GM12878 (cell line): ENCODE measurements around the gene THUMPD2. TPM values are rescaled to one million over a fixed set of nuclear protein-coding genes. Genes with fewer than 3 reads are reported as not detected.

Experiments
- ATAC-seq: fragments of 200-7000 bp; cut with Tn5 transposase; 3 replicates; pipeline ENCODE4 v1.9.1; 2020; ENCODE audit warnings: mild to moderate bottlenecking, moderate library complexity
- BruUV-seq: library from RNA; stranded (reverse); fragments of 400-500 nt; replicated peaks from 2 replicates; lab custom pipeline; 2021; lab: Mats Ljungman, UMichigan
- CTCF ChIA-PET: fragments of 300-600 bp; sonication (Branson Sonifier 250); formaldehyde crosslinking; extraction: SDS; loops from one replicate; lab custom pipeline; 2021; ENCODE audit warnings: inconsistent platforms; lab: Yijun Ruan, JAX
- POLR2A ChIA-PET: fragments of 350-600 bp; formaldehyde crosslinking; extraction: SDS; loops from one replicate; lab custom pipeline; 2021; ENCODE audit warnings: inconsistent platforms; lab: Charles Lee
- RAD21 ChIA-PET: fragments of 300-600 bp; sonication (Branson Sonifier 250); formaldehyde crosslinking; loops from one replicate; lab custom pipeline; 2023; ENCODE audit warnings: antibody characterized with exemption; ENCODE audit not compliant: unreplicated experiment; lab: Charles Lee
- SMC1A ChIA-PET: fragments of 300-600 bp; sonication (Branson Sonifier 250); formaldehyde crosslinking; loops from one replicate; lab custom pipeline; 2023; ENCODE audit not compliant: unreplicated experiment, uncharacterized antibody; lab: Charles Lee
- DNase-seq: peaks from one replicate; pipeline ENCODE4 v3.0.0-alpha.2; 2011; ENCODE audit warnings: low read depth, low spot score
- FAIRE-seq: peaks from 3 replicates; lab custom pipeline; 2011; peaks lifted over from hg19 to GRCh38; lab: Jason Lieb, UNC
- H2AFZ ChIP-seq: 2 replicates; pipeline ENCODE4 v1.6.0; 2011; ENCODE audit warnings: low read depth, low read length, control low read depth; ENCODE audit not compliant: control insufficient read depth
- H3K27ac ChIP-seq: 2 replicates; pipeline ENCODE4 v1.5.1; 2011; ENCODE audit warnings: control low read depth; ENCODE audit not compliant: control insufficient read depth, insufficient read depth
- H3K27me3 ChIP-seq, 2 experiments: replicated peaks in 1 of 2; 2 replicates each; pipeline versions ENCODE4 v1.6.0 to v1.6.1; 2011; ENCODE audit warnings: low read length in 1 of 2; ENCODE audit not compliant: control insufficient read depth in 2 of 2, insufficient read depth in 2 of 2
- H3K36me3 ChIP-seq, 2 experiments: 2 replicates each; pipeline ENCODE4 v1.5.1; 2011; ENCODE audit warnings: low read length in 1 of 2; ENCODE audit not compliant: control insufficient read depth in 2 of 2, insufficient read depth in 2 of 2
- H3K4me1 ChIP-seq: 2 replicates; pipeline ENCODE4 v1.6.1; 2011; ENCODE audit warnings: mild to moderate bottlenecking, low read length, moderate library complexity, mixed read lengths; ENCODE audit not compliant: control insufficient read depth, insufficient read depth
- H3K4me2 ChIP-seq: 2 replicates; pipeline ENCODE4 v1.6.0; 2011; ENCODE audit warnings: control low read depth; ENCODE audit not compliant: control insufficient read depth, insufficient read depth
- H3K4me3 ChIP-seq: fragments of 200-600 bp; sonication (generic); 2 replicates; pipeline ENCODE4 v1.5.1; 2016
- H3K79me2 ChIP-seq: 2 replicates; pipeline ENCODE4 v1.6.0; 2011; ENCODE audit warnings: low read length; ENCODE audit not compliant: control insufficient read depth, insufficient read depth
- H3K9ac ChIP-seq: 2 replicates; pipeline ENCODE4 v1.8.0; 2011; ENCODE audit warnings: low read length, control low read depth, mixed read lengths; ENCODE audit not compliant: control insufficient read depth, insufficient read depth
- H3K9me3 ChIP-seq: replicated peaks from 3 replicates; pipeline ENCODE4 v1.5.1; 2011; ENCODE audit warnings: mild to moderate bottlenecking, low read length; ENCODE audit not compliant: control insufficient read depth, insufficient read depth
- H4K20me1 ChIP-seq: 2 replicates; pipeline ENCODE4 v1.6.0; 2011; ENCODE audit not compliant: control insufficient read depth, insufficient read depth
- ETV6 ChIP-seq, 2 experiments: fragments of 450-650 bp in 1 of 2; IDR thresholded peaks in 1 of 2; conservative IDR thresholded peaks in 1 of 2; 2 replicates each; pipeline ENCODE4 v1.6.1; 2014; ENCODE audit warnings: antibody characterized with exemption in 1 of 2, borderline replicate concordance in 1 of 2, low read depth in 1 of 2, mild to moderate bottlenecking in 1 of 2, moderate library complexity in 1 of 2
- FOXM1 ChIP-seq: IDR thresholded peaks from 2 replicates; pipeline ENCODE4 v1.6.1; 2012; ENCODE audit warnings: low read depth, mild to moderate bottlenecking, inconsistent platforms, low read length, moderate library complexity
- MXI1 ChIP-seq: fragments of 150-350 bp; IDR thresholded peaks from 2 replicates; pipeline ENCODE4 v1.6.1; 2011; ENCODE audit warnings: low read depth, mild to moderate bottlenecking, inconsistent platforms, low read length, improper control_type of control experiment
- MYB ChIP-seq: fragments of 150-350 bp; IDR thresholded peaks from 2 replicates; pipeline ENCODE4 v1.6.1; 2014; ENCODE audit warnings: mild to moderate bottlenecking, low read depth, low read length, borderline replicate concordance
- YY1 ChIP-seq: IDR thresholded peaks from 2 replicates; pipeline ENCODE4 v1.6.1; 2011; ENCODE audit warnings: low read depth, mild to moderate bottlenecking, low read length
- ZNF274 ChIP-seq: IDR thresholded peaks from one replicate; pipeline ENCODE4 v1.8.0; 2011; ENCODE audit not compliant: insufficient read length, insufficient read depth
- ZNF622 ChIP-seq: fragments of 450-650 bp; IDR thresholded peaks from 2 replicates; pipeline ENCODE4 v1.6.1; 2017; ENCODE audit warnings: mild to moderate bottlenecking, inconsistent platforms
- WGBS: methylation state at CpG from one replicate; pipeline ENCODE4 v1.1.6; 2016; ENCODE audit warnings: low lambda C conversion rate; ENCODE audit not compliant: insufficient replicate concordance, insufficient coverage; ENCODE audit errors: missing lambda C conversion rate; 5-methylcytosine and 5-hydroxymethylcytosine counted together
- in situ Hi-C: fragments of 300-500 bp; cut with MboI; formaldehyde crosslinking; loops from 9 replicates; pipeline ENCODE4 v1.14.3; 2018; ENCODE audit warnings: mixed read lengths
- intact Hi-C: fragments of 100-400 bp; cut with micrococcal nuclease; formaldehyde crosslinking; loops from one replicate; pipeline ENCODE4 v1.14.2; 2022; ENCODE audit not compliant: unreplicated experiment
- polyA plus RNA-seq, 11 experiments: library from polyadenylated mRNA; depleted of rRNA in 4 of 11; unstranded in 6 of 11; stranded (reverse) in 5 of 11; fragments of >200 nt; fragmentation: Nextera tagmentation in 4 of 11; fragmentation: Illumina TruSeq in 1 of 11; extraction: Ambion mirVana in 4 of 11; extraction: Trizol in 1 of 11; gene quantifications; 1 replicate in 1 of 11; 2 replicates in 10 of 11; pipeline versions ENCODE4 v1.2.1 to v1.2.3, GENCODE V29; 2011 to 2016; ENCODE audit warnings: inconsistent platforms in 2 of 11, missing spikeins in 2 of 11, low read depth in 1 of 11
- total RNA-seq, 4 experiments: library from RNA; depleted of rRNA in 3 of 4; stranded (reverse); fragments of >200 nt in 3 of 4; fragmentation: Illumina TruSeq in 1 of 4; extraction: Trizol in 1 of 4; gene quantifications; 2 replicates each; pipeline versions ENCODE4 v1.2.1 to v1.2.3, GENCODE V29; 2013 to 2021
- TF ChIP-seq, protein P1 (sequence below): fragments of 150-350 bp; IDR thresholded peaks from 2 replicates; pipeline ENCODE4 v1.6.1; 2014; ENCODE audit warnings: mild to moderate bottlenecking, low read depth, low read length

THUMPD2 gene
- total and polyA plus RNA-seq, 10 of the 15 experiments (the other 5 are each of a cell fraction or from before 2014, with no cell fraction given): 6.7 to 19.7 (median 13.8) TPM

DNA sequence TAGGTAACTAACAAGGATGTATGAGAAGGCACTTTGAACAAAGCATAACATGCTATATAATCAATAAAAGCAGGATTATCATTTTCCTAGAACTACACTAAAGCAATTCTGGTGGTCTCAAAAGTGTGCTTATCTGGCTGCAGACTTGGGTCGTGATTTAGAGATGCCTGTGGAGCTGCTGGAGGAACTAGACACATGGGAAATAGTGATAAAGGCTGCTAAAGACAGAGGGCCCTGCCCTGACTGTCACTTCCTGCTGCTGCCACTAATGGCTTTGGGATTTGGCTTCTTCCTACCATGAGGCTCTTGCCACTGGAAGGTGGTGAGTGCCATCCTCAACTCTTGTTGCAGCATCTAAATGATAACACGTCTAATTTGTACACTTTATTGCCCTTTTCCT is 90.9 kb downstream of the THUMPD2 start:
- H2AFZ ChIP-seq: no peak overlapping the region
- no peaks in the 10 kb centered on the region for H4K20me1 ChIP-seq
- ChIA-PET POLR2A (no interaction called here), SMC1A (interaction anchor here (1.2 kb wide), 1 partner anchor 10 kb away, joined by 4 read pairs; no protein-coding TSS in a partner anchor), CTCF (no interaction called here), RAD21 (no interaction called here)
- TF ChIP-seq ZNF622 (no peak), ZNF274 (no peak), YY1 (no peak), FOXM1 (no peak), MYB (no peak), ETV6 (conservative IDR thresholded peaks at IDR 0.05 in 1 of 2, IDR thresholded peaks at IDR 0.05 in 1 of 2; ENCODE audit: borderline replicate concordance in 1 of 2, low read depth in 1 of 2) (no peak), MXI1 (no peak)
- TF ChIP-seq, protein P1, sequence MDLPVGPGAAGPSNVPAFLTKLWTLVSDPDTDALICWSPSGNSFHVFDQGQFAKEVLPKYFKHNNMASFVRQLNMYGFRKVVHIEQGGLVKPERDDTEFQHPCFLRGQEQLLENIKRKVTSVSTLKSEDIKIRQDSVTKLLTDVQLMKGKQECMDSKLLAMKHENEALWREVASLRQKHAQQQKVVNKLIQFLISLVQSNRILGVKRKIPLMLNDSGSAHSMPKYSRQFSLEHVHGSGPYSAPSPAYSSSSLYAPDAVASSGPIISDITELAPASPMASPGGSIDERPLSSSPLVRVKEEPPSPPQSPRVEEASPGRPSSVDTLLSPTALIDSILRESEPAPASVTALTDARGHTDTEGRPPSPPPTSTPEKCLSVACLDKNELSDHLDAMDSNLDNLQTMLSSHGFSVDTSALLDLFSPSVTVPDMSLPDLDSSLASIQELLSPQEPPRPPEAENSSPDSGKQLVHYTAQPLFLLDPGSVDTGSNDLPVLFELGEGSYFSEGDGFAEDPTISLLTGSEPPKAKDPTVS: no peak
- H3K4me2 ChIP-seq: no peak overlapping the region
- no TSS peak for BruUV-seq
- 0% methylated on average over 2 of the region's 2 CpGs for WGBS
- intact Hi-C loops: no loop called here
- H3K4me3 ChIP-seq: no peak overlapping the region
- no peaks in the 10 kb centered on the region for H3K79me2 ChIP-seq
- H3K4me1 ChIP-seq: no peaks in the 10 kb centered on the region
- H3K9ac ChIP-seq: no peak overlapping the region
- FAIRE-seq (no peak), DNase-seq (no peak), ATAC-seq (no peak)
- no peaks in the 10 kb centered on the region for H3K36me3 ChIP-seq
- no peaks in the 10 kb centered on the region; a peak in 1 of 4 replicates for H3K27me3 ChIP-seq
- no peak overlapping the region for H3K27ac ChIP-seq
- H3K9me3 ChIP-seq: no peaks in the 10 kb centered on the region
- in situ Hi-C loops: no loop called here
